Endodermal cell (in vitro differentiated cells): ENCODE measurements around the gene C6. TPM values are rescaled to one million over a fixed set of nuclear protein-coding genes. Genes with fewer than 3 reads are reported as not detected.

Experiments used
- DNase-seq: peaks from one replicate; pipeline ENCODE4 v3.0.0-alpha.2; 2017
- H3K27ac ChIP-seq: 2 replicates; pipeline ENCODE4 v1.5.1; 2013; ENCODE audit warnings: mild to moderate bottlenecking, low read depth, low read length, moderate library complexity
- H3K27me3 ChIP-seq: 2 replicates; pipeline ENCODE4 v1.6.1; 2013; ENCODE audit warnings: mild to moderate bottlenecking, low read length, moderate library complexity; ENCODE audit not compliant: insufficient read depth, control insufficient read depth, poor library complexity, severe bottlenecking
- H3K36me3 ChIP-seq: 2 replicates; pipeline ENCODE4 v1.7.0; 2013; ENCODE audit warnings: mild to moderate bottlenecking, low read length, moderate library complexity; ENCODE audit not compliant: control insufficient read depth, insufficient read depth
- H3K4me1 ChIP-seq: one replicate; pipeline ENCODE4 v1.7.0; 2013; ENCODE audit warnings: low read length; ENCODE audit not compliant: control insufficient read depth, insufficient read depth
- H3K4me3 ChIP-seq: 2 replicates; pipeline ENCODE4 v1.5.1; 2013; ENCODE audit warnings: mild to moderate bottlenecking, low read length, moderate library complexity
- H3K9ac ChIP-seq: 2 replicates; pipeline ENCODE4 v1.6.1; 2013; ENCODE audit warnings: mild to moderate bottlenecking, low read length, moderate library complexity; ENCODE audit not compliant: poor library complexity, severe bottlenecking; ENCODE audit errors: extremely low read depth
- H3K9me3 ChIP-seq: 2 replicates; pipeline ENCODE4 v1.6.1; 2013; ENCODE audit warnings: mild to moderate bottlenecking, low read length, moderate library complexity; ENCODE audit not compliant: control insufficient read depth
- H3K27ac Mint-ChIP-seq: 2 replicates; pipeline ENCODE4 v1.8.0; 2020; ENCODE audit warnings: mixed read lengths
- H3K27me3 Mint-ChIP-seq: 2 replicates; pipeline ENCODE4 v1.8.0; 2021; ENCODE audit warnings: mild to moderate bottlenecking, mixed read lengths; ENCODE audit not compliant: insufficient read depth
- H3K36me3 Mint-ChIP-seq: 2 replicates; pipeline ENCODE4 v1.8.0; 2020; ENCODE audit warnings: low read depth, mixed read lengths
- H3K4me1 Mint-ChIP-seq: 2 replicates; pipeline ENCODE4 v1.8.0; 2020; ENCODE audit warnings: mixed read lengths
- H3K4me3 Mint-ChIP-seq: 2 replicates; pipeline ENCODE4 v1.8.0; 2020; ENCODE audit warnings: mild to moderate bottlenecking, moderate library complexity, mixed read lengths
- H3K9me3 Mint-ChIP-seq: 2 replicates; pipeline ENCODE4 v1.8.0; 2020; ENCODE audit warnings: mild to moderate bottlenecking, mixed read lengths
- CTCF ChIP-seq: fragments of 200-600 bp; sonication (generic); conservative IDR thresholded peaks from 2 replicates; pipeline ENCODE4 v1.5.0; 2021; ENCODE audit warnings: antibody characterized with exemption, mild to moderate bottlenecking
- WGBS, 2 experiments: methylation state at CpG; one replicate each; pipeline versions ENCODE4 v1.1.5 to v1.1.7; 2013; ENCODE audit warnings: missing lambda C conversion rate in 2 of 2, mixed read lengths in 1 of 2; ENCODE audit not compliant: insufficient coverage in 1 of 2, insufficient read length in 1 of 2; 5-methylcytosine and 5-hydroxymethylcytosine counted together
- total RNA-seq, 2 donors: library from RNA; stranded (reverse); fragmentation: NEBNext Ultra II Directional in 1 of 2; extraction: Animal tissue kit (Norgen Biotek cat#: 25700) in 1 of 2; gene quantifications; 2 replicates in 1 of 2; 3 replicates in 1 of 2; pipeline ENCODE4 v1.2.1, GENCODE V29; 2021

The C6 gene
- total RNA-seq, 2 donors from 2014 or later: 0.38 TPM; not detected in 1

DNA sequence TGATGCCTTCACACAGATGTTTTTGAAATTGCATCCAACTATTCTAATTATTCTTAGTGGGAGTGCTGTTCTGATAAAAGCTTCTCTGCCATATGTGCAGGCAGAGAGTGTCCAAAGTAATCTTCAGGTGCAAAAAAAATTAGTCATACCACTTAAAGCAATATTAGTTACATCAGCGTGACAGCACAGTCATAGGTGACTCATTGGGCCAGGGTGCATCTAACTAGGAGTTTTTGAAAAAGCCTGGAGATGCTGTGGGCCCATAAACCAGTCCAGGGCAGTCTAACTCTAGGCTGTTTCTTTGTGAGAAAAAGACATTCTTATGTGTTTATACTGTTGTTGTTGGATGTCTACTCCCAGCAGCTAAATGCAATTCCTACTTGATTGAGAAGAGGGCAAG is 33.0 kb upstream of the C6 start:
- Histone ChIP-seq H3K9ac (no peak overlapping the region), H3K4me3 (no peak overlapping the region), H3K27ac (no peak overlapping the region), H3K36me3 (no peaks in the 10 kb centered on the region), H3K4me1 (no peaks in the 10 kb centered on the region), H3K9me3 (peaks cover 11% of the 10 kb centered on the region), H3K27me3 (no peaks in the 10 kb centered on the region)
- DNase-seq: no peak
- Mint-ChIP-seq H3K4me3 (no peak overlapping the region), H3K27ac (no peak overlapping the region), H3K4me1 (no peaks in the 10 kb centered on the region), H3K9me3 (peaks cover 4% of the 10 kb centered on the region), H3K27me3 (no peaks in the 10 kb centered on the region), H3K36me3 (no peaks in the 10 kb centered on the region)
- no peak for TF ChIP-seq CTCF
- 93 to 100% methylated on average over 1 of the region's 1 CpG for WGBS, 2 experiments

DNA sequence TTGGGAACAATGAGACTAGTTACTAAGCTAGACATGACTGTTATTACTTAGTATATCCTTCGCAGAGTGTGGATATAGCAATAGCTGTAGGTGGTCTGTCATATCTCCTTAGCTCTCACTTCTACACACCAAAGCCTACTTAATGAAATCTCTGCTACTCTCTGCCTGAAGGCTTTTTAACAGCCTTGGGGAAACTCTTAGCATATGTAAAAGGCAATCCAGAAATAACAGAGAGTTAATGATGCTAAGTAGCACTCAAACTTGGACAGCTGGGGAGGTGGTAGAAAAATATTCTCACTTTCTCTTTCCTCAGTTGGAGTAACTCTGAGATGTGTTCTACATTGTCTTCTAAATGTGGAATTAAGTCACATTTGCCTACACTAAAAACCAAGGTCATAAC is 30.2 kb upstream of the C6 start:
- no peak for DNase-seq
- WGBS, 2 experiments: 100% methylated on average over 1 of the region's 1 CpG; no CpG with 5 or more reads in 1 of the 2 experiments
- H3K36me3 ChIP-seq: no peaks in the 10 kb centered on the region
- Mint-ChIP-seq H3K36me3 (no peaks in the 10 kb centered on the region), H3K4me1 (no peaks in the 10 kb centered on the region), H3K9me3 (peaks cover 4% of the 10 kb centered on the region), H3K27ac (no peak overlapping the region), H3K4me3 (no peak overlapping the region), H3K27me3 (no peaks in the 10 kb centered on the region)
- TF ChIP-seq CTCF: no peak
- H3K4me3 ChIP-seq: no peak overlapping the region
- no peak overlapping the region for H3K9ac ChIP-seq
- no peaks in the 10 kb centered on the region for H3K27me3 ChIP-seq
- no peak overlapping the region for H3K27ac ChIP-seq
- peaks cover 5% of the 10 kb centered on the region for H3K9me3 ChIP-seq
- H3K4me1 ChIP-seq: no peaks in the 10 kb centered on the region

DNA sequence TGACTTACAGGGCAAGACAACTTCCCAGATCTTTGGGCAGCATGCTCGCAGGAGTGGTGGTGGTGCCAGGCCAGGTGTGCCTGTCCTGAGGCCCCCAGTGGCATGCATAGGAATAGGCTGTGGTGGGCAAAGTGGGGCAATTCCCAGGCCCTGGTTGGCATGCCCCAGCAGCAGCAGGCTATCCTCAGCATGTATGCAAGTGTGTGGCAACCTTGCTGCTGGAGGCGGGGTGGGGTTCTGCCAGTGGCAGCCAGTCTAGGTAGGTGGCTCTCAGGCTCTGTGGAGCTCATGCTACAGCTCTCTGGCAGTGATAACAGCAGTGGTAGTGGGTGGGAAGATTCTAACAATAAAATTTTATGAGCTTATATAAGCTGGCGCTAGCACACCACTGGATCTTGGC is 27.7 kb upstream of the C6 start:
- Mint-ChIP-seq H3K9me3 (no peaks in the 10 kb centered on the region), H3K27ac (no peak overlapping the region), H3K27me3 (no peaks in the 10 kb centered on the region), H3K4me3 (no peak overlapping the region), H3K36me3 (no peaks in the 10 kb centered on the region), H3K4me1 (no peaks in the 10 kb centered on the region)
- no peaks in the 10 kb centered on the region for H3K4me1 ChIP-seq
- DNase-seq: no peak
- no peak overlapping the region for H3K4me3 ChIP-seq
- no peak for TF ChIP-seq CTCF
- peaks cover 5% of the 10 kb centered on the region for H3K9me3 ChIP-seq
- H3K27me3 ChIP-seq: no peaks in the 10 kb centered on the region
- H3K9ac ChIP-seq: no peak overlapping the region
- no peak overlapping the region for H3K27ac ChIP-seq
- no peaks in the 10 kb centered on the region for H3K36me3 ChIP-seq
- WGBS, 2 experiments: 85 to 100% methylated on average over 1 to 3 of the region's 3 CpGs
